HL-60/S4 treated with retinoic acid at 250 ng/mL for 4 days and 3 days (cell line): ENCODE results near the gene PRRT1.
"Not testable (repeated sequence)": the region's sequence is repeated elsewhere in the genome, so short reads cannot be mapped to it uniquely, and the experiment has no call there.

Experiments
- in situ Hi-C: fragments of 300-500 bp; cut with MboI; formaldehyde crosslinking; loops from 2 replicates; pipeline ENCODE4 v1.7.0; 2022; ENCODE audit warnings: low sequenced_read_pairs

The PRRT1 gene

GRCh38 chr6:32151863-32152768, at the start of gene PRRT1:
Gene PRRT1, minus strand, starts transcription at chr6:32151939. Its CDS starts 112 bp downstream, at chr6:32151827.
- in situ Hi-C loops, result no loop called here

- in situ Hi-C loops, result no loop called here
These were observed 49.2 kb upstream of the PRRT1 start for GRCh38 chr6:32200711-32201475.

GRCh38 chr6:32198866-32199265, 47.1 kb upstream of the PRRT1 start:
- in situ Hi-C loops, result no loop called here

- in situ Hi-C loops, result no loop called here
These were observed 46.6 kb upstream of the PRRT1 start for GRCh38 chr6:32198345-32198696.

GRCh38 chr6:32196682-32197616, 45.2 kb upstream of the PRRT1 start:
- in situ Hi-C loops, result no loop called here

- in situ Hi-C loops, result no loop called here
These were observed 44.4 kb upstream of the PRRT1 start for GRCh38 chr6:32195902-32196681.

- in situ Hi-C loops, result no loop called here
These were observed 43.8 kb upstream of the PRRT1 start for GRCh38 chr6:32195652-32195901.

- in situ Hi-C loops, result no loop called here
These were observed 43.3 kb upstream of the PRRT1 start for GRCh38 chr6:32194825-32195651.

- in situ Hi-C loops, result no loop called here
These were observed 42.6 kb upstream of the PRRT1 start for GRCh38 chr6:32194388-32194787.

GRCh38 chr6:32193096-32193495, 41.4 kb upstream of the PRRT1 start:
- in situ Hi-C loops, result not testable (repeated sequence)

- in situ Hi-C loops, result no loop called here
These were observed 40.9 kb upstream of the PRRT1 start, which contains the start of gene GPSM3 for GRCh38 chr6:32192608-32193039. Gene GPSM3, minus strand, starts transcription at chr6:32192643. Its CDS starts 130 bp downstream, at chr6:32192513.

GRCh38 chr6:32191696-32192607, 40.2 kb upstream of the PRRT1 start:
- in situ Hi-C loops, result no loop called here

- in situ Hi-C loops, result no loop called here
These were observed 39.4 kb upstream of the PRRT1 start for GRCh38 chr6:32190911-32191677.

GRCh38 chr6:32190054-32190851, 38.5 kb upstream of the PRRT1 start, which contains the start of gene PBX2:
Gene PBX2, minus strand, starts transcription at chr6:32190202. Its CDS starts 287 bp downstream, at chr6:32189915.
- in situ Hi-C loops, result no loop called here

GRCh38 chr6:32189742-32190053, 38.0 kb upstream of the PRRT1 start:
- in situ Hi-C loops, result no loop called here

- in situ Hi-C loops, result no loop called here
These were observed 37.5 kb upstream of the PRRT1 start for GRCh38 chr6:32189069-32189741.
